GM12875 (cell line): ENCODE data around the gene SETD2.

ENCODE experiments used
- H3K4me3 ChIP-seq: one replicate; pipeline ENCODE4 v1.5.1; 2011; ENCODE audit warnings: low read depth, low read length, control low read depth
- CTCF ChIP-seq: IDR thresholded peaks from 2 replicates; pipeline ENCODE4 v1.5.1; 2011; ENCODE audit warnings: low read depth, mild to moderate bottlenecking, control low read depth, inconsistent platforms, low read length, moderate library complexity, borderline replicate concordance; ENCODE audit not compliant: insufficient read depth

Gene SETD2

GRCh38 chr3:47162697-47163168 lies 1.2 kb downstream of the SETD2 start:
- TF ChIP-seq CTCF = no peak
- peak overlapping the region; percentile 83 for H3K4me3 ChIP-seq

- H3K4me3 ChIP-seq = peak overlapping the region; percentile 83
- no peak for TF ChIP-seq CTCF
Observed at GRCh38 chr3:47161983-47162696, 1.8 kb downstream of the SETD2 start.

GRCh38 chr3:47159820-47160219 lies 4.1 kb downstream of the SETD2 start:
- no peak overlapping the region for H3K4me3 ChIP-seq
- TF ChIP-seq CTCF = no peak

GRCh38 chr3:47158208-47158607 lies 5.7 kb downstream of the SETD2 start:
- TF ChIP-seq CTCF = no peak
- H3K4me3 ChIP-seq = no peak overlapping the region

GRCh38 chr3:47156396-47156795 lies 7.5 kb downstream of the SETD2 start:
- TF ChIP-seq CTCF = no peak
- H3K4me3 ChIP-seq = no peak overlapping the region

- no peak overlapping the region for H3K4me3 ChIP-seq
- TF ChIP-seq CTCF = no peak
Observed at GRCh38 chr3:47152578-47152977, 11.3 kb downstream of the SETD2 start.

- TF ChIP-seq CTCF = no peak
- no peak overlapping the region for H3K4me3 ChIP-seq
Observed at GRCh38 chr3:47151836-47152235, 12.1 kb downstream of the SETD2 start.
